Measurements from ENCODE around the gene PDE4D.

Gene PDE4D

DNA sequence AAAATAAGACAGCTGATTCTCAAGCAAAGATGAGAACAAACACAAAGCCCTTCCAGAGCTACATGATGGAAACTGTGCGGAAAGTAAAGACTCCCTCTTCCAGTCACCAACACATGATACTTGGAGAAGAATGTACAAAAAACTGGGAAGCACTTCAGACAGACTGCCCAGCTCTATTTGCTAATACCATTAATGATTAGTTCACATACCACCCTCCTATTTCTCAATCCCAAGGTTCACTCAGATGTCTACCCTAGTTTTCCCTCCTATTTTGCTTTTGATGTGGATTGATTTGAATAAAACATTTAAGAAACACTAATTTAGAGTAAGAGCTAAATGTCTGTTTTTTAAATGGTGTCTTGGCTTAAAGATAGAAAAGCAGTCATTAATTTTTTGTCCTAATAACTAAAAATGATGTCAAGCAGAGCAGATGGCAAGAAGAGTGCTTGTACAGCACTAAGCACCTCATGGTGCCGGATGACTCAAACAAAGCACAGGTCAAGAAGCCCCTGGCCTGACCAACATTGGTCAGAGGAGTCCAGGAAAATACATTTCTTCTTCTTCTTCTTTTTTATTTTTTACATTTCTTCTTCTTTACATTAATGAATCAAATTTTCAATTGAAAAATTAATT, 639.4 kb downstream of the PDE4D start (continued):
- TF ChIP-seq, protein P1, sequence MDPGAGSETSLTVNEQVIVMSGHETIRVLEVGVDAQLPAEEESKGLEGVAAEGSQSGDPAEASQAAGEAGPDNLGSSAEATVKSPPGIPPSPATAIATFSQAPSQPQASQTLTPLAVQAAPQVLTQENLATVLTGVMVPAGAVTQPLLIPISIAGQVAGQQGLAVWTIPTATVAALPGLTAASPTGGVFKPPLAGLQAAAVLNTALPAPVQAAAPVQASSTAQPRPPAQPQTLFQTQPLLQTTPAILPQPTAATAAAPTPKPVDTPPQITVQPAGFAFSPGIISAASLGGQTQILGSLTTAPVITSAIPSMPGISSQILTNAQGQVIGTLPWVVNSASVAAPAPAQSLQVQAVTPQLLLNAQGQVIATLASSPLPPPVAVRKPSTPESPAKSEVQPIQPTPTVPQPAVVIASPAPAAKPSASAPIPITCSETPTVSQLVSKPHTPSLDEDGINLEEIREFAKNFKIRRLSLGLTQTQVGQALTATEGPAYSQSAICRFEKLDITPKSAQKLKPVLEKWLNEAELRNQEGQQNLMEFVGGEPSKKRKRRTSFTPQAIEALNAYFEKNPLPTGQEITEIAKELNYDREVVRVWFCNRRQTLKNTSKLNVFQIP (CRISPR knock-in tag; IDR thresholded peaks at IDR 0.05; ENCODE audit: borderline replicate concordance, low read depth): no peak
- TF ChIP-seq GLIS3 (CRISPR knock-in tag; IDR thresholded peaks at IDR 0.05): no peak
- TF ChIP-seq TOX (CRISPR knock-in tag; IDR thresholded peaks at IDR 0.05; ENCODE audit: borderline replicate concordance): no peak
- TF ChIP-seq, protein P2, sequence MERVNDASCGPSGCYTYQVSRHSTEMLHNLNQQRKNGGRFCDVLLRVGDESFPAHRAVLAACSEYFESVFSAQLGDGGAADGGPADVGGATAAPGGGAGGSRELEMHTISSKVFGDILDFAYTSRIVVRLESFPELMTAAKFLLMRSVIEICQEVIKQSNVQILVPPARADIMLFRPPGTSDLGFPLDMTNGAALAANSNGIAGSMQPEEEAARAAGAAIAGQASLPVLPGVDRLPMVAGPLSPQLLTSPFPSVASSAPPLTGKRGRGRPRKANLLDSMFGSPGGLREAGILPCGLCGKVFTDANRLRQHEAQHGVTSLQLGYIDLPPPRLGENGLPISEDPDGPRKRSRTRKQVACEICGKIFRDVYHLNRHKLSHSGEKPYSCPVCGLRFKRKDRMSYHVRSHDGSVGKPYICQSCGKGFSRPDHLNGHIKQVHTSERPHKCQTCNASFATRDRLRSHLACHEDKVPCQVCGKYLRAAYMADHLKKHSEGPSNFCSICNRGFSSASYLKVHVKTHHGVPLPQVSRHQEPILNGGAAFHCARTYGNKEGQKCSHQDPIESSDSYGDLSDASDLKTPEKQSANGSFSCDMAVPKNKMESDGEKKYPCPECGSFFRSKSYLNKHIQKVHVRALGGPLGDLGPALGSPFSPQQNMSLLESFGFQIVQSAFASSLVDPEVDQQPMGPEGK (CRISPR knock-in tag; IDR thresholded peaks at IDR 0.05; ENCODE audit: borderline replicate concordance): no peak

DNA sequence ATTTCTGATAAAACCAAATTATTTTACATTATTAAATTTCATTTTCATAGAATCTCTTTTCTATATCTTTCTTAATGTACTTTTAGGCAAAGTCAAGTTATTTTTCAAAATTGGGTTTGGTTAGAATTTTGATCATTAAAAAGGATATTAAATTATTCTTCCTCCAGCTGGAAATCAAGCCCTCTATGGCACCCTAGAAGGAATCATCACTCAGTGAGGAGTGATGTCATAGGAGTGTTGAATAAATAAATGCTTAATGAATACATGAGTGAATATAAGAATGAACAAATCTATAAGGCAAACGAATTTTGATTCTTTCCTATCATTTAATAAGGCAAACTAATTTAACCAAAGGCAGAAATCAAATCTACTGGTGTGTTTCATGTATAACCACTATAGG, 639.9 kb downstream of the PDE4D start:
- TF ChIP-seq ZNF565 (CRISPR knock-in tag; conservative IDR thresholded peaks at IDR 0.05; ENCODE audit: low read depth): no peak
- TF ChIP-seq, protein P1 (CRISPR knock-in tag; IDR thresholded peaks at IDR 0.05; ENCODE audit: borderline replicate concordance, low read depth): no peak
- no peak for TF ChIP-seq TOX (CRISPR knock-in tag; IDR thresholded peaks at IDR 0.05; ENCODE audit: borderline replicate concordance)
- TF ChIP-seq ARNTL (CRISPR knock-in tag; IDR thresholded peaks at IDR 0.05; ENCODE audit: borderline replicate concordance, low read depth): no peak
- no peak for TF ChIP-seq ISL1 (CRISPR knock-in tag; IDR thresholded peaks at IDR 0.05)
- TF ChIP-seq ZNF8 (CRISPR knock-in tag; IDR thresholded peaks at IDR 0.05): no peak
- TF ChIP-seq TCF4 (CRISPR knock-in tag; IDR thresholded peaks at IDR 0.05; ENCODE audit: borderline replicate concordance): no peak
- no peak for TF ChIP-seq PPARA (CRISPR knock-in tag; IDR thresholded peaks at IDR 0.05; ENCODE audit: borderline replicate concordance)
- TF ChIP-seq, protein P2 (CRISPR knock-in tag; IDR thresholded peaks at IDR 0.05; ENCODE audit: borderline replicate concordance): no peak
- TF ChIP-seq CSDC2 (CRISPR knock-in tag; IDR thresholded peaks at IDR 0.05): no peak
- no peak for TF ChIP-seq BACH2 (CRISPR knock-in tag; IDR thresholded peaks at IDR 0.05; ENCODE audit: borderline replicate concordance)
- no peak for TF ChIP-seq RARB (CRISPR knock-in tag; IDR thresholded peaks at IDR 0.05)
- TF ChIP-seq ZFP30 (CRISPR knock-in tag; IDR thresholded peaks at IDR 0.05): no peak
- TF ChIP-seq, protein P3, sequence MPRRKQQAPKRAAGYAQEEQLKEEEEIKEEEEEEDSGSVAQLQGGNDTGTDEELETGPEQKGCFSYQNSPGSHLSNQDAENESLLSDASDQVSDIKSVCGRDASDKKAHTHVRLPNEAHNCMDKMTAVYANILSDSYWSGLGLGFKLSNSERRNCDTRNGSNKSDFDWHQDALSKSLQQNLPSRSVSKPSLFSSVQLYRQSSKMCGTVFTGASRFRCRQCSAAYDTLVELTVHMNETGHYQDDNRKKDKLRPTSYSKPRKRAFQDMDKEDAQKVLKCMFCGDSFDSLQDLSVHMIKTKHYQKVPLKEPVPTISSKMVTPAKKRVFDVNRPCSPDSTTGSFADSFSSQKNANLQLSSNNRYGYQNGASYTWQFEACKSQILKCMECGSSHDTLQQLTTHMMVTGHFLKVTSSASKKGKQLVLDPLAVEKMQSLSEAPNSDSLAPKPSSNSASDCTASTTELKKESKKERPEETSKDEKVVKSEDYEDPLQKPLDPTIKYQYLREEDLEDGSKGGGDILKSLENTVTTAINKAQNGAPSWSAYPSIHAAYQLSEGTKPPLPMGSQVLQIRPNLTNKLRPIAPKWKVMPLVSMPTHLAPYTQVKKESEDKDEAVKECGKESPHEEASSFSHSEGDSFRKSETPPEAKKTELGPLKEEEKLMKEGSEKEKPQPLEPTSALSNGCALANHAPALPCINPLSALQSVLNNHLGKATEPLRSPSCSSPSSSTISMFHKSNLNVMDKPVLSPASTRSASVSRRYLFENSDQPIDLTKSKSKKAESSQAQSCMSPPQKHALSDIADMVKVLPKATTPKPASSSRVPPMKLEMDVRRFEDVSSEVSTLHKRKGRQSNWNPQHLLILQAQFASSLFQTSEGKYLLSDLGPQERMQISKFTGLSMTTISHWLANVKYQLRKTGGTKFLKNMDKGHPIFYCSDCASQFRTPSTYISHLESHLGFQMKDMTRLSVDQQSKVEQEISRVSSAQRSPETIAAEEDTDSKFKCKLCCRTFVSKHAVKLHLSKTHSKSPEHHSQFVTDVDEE (CRISPR knock-in tag; IDR thresholded peaks at IDR 0.05): no peak
- TF ChIP-seq ESRRG (CRISPR knock-in tag; IDR thresholded peaks at IDR 0.05): no peak
- TF ChIP-seq, protein P4, sequence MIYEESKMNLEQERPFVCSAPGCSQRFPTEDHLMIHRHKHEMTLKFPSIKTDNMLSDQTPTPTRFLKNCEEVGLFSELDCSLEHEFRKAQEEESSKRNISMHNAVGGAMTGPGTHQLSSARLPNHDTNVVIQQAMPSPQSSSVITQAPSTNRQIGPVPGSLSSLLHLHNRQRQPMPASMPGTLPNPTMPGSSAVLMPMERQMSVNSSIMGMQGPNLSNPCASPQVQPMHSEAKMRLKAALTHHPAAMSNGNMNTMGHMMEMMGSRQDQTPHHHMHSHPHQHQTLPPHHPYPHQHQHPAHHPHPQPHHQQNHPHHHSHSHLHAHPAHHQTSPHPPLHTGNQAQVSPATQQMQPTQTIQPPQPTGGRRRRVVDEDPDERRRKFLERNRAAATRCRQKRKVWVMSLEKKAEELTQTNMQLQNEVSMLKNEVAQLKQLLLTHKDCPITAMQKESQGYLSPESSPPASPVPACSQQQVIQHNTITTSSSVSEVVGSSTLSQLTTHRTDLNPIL (CRISPR knock-in tag; IDR thresholded peaks at IDR 0.05; ENCODE audit: low read depth): no peak
- TF ChIP-seq ZC3H10 (CRISPR knock-in tag; IDR thresholded peaks at IDR 0.05): no peak
- TF ChIP-seq ZFP3 (CRISPR knock-in tag; IDR thresholded peaks at IDR 0.05): no peak
- ATAC-seq: no peak

Measured in SK-N-SH treated with all-trans-retinoic acid at 6 μM for 48 hours (cell line).